KOPT-K1 (cell line): ENCODE data around the gene DDX46.
"Not testable (repeated sequence)": the region's sequence is repeated elsewhere in the genome, so short reads cannot be mapped to it uniquely, and the experiment has no call there.

ENCODE experiments used
- H3K27ac ChIP-seq: fragments of 200-600 bp; sonication (generic); 2 replicates; pipeline ENCODE4 v1.5.1; 2016; ENCODE audit warnings: antibody characterized with exemption, mild to moderate bottlenecking, low read depth, low read length; ENCODE audit not compliant: poor library complexity, severe bottlenecking
- H3K36me3 ChIP-seq: fragments of 200-600 bp; sonication (generic); 2 replicates; pipeline ENCODE4 v1.5.1; 2017; ENCODE audit warnings: antibody characterized with exemption, mild to moderate bottlenecking, low read length, moderate library complexity; ENCODE audit not compliant: insufficient read depth
- H3K9me3 ChIP-seq: fragments of 200-600 bp; sonication (generic); 2 replicates; pipeline ENCODE4 v1.5.1; 2017; ENCODE audit warnings: antibody characterized with exemption, low read length, mild to moderate bottlenecking; ENCODE audit not compliant: insufficient read depth, poor library complexity, severe bottlenecking

DDX46 gene, protein sequence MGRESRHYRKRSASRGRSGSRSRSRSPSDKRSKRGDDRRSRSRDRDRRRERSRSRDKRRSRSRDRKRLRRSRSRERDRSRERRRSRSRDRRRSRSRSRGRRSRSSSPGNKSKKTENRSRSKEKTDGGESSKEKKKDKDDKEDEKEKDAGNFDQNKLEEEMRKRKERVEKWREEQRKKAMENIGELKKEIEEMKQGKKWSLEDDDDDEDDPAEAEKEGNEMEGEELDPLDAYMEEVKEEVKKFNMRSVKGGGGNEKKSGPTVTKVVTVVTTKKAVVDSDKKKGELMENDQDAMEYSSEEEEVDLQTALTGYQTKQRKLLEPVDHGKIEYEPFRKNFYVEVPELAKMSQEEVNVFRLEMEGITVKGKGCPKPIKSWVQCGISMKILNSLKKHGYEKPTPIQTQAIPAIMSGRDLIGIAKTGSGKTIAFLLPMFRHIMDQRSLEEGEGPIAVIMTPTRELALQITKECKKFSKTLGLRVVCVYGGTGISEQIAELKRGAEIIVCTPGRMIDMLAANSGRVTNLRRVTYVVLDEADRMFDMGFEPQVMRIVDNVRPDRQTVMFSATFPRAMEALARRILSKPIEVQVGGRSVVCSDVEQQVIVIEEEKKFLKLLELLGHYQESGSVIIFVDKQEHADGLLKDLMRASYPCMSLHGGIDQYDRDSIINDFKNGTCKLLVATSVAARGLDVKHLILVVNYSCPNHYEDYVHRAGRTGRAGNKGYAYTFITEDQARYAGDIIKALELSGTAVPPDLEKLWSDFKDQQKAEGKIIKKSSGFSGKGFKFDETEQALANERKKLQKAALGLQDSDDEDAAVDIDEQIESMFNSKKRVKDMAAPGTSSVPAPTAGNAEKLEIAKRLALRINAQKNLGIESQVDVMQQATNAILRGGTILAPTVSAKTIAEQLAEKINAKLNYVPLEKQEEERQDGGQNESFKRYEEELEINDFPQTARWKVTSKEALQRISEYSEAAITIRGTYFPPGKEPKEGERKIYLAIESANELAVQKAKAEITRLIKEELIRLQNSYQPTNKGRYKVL

DNA sequence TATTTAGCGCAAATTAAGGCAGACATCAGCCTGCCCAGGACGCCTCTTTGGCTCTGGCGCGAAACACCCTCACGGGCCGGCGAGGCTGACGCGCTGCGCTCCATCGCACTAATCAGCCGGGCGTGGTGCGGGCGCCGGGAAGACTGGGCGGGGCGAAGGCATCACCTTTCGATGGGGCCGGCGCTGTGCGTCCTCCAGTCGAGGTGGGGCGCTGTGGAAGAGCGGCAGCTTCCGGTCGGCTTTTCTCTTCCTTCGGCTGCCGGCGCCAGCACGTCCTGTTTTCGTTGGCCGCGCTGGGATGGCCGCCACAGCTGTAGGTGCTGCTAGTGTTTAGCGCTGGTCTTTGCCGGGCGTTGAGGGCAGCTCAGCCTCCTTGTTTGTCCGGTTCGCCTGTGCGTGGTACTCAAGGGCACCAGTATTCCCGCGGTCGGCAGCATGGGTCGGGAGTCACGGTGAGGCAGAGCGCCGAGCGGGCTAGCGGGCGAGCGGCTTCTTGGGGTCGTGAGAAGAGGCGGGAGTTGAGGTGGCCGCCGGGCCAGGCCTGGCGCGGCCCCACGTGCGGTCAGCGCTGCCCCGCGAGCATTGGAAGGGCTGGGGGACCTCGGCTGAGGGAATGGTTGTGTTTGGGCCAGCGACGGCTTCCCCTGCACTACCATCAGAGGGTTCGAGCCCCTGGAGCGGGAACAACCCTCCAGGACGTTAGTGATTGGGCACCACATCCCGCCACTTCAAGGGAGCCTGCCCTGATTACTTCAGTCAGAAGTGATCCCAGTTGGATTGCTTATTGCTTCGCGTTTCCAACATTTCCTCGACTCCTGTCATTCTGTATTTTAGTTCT is at the start of gene DDX46:
Gene DDX46 (plus strand): TSS at position 276 of the 838 bp plus-strand sequence. CDS start 160 bp downstream, at position 436.
- Histone ChIP-seq H3K9me3 (no peaks in the 10 kb centered on the region), H3K27ac (peak within 1 kb of the TSS; percentile 82)

DNA sequence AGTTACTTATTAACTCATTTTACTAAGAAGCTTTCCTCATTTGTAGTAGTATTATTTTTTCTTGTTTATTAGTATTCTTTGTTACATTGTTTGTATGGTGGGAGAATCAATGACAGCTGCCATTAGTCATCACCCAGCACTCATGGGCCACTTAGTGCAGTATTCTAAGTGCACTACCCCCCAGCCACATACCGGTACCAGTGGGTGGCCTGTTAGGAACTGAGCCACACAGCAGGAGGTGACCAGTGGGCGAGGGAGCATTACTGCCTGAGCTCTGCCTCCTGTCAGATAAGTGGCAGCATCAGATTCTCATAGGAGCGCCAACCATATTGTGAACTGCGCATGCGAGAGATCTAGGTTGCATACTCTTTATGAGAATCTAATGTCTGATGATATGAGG is 44.5 kb upstream of the DDX46 start:
- no peaks in the 10 kb centered on the region for H3K9me3 ChIP-seq
- H3K36me3 ChIP-seq, result peaks cover 81% of the 10 kb centered on the region
- H3K27ac ChIP-seq, result no peak overlapping the region

More for the DNA sequence above, at the start of gene DDX46:
- H3K36me3 ChIP-seq, result peaks cover 19% of the 10 kb centered on the region

DNA sequence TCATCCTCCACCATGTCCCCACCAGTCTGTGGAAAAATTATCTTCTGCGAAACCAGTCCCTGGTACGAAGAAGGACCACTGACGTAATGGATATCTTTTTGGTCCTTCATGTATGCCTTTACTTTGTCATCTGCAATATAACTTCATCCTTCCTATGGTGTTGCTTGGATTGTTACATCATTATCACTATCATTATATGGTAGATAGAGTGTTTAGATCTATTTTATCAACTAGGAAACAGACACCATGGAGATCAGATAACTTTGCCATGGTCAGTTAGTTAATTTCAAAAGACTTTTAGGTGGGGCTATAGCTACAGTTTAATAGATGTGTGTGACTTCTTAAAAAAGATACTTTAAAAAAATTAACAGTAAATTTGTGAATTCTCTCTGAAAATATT is 44.0 kb upstream of the DDX46 start:
- Histone ChIP-seq H3K27ac (no peak overlapping the region), H3K36me3 (peaks cover 81% of the 10 kb centered on the region)

DNA sequence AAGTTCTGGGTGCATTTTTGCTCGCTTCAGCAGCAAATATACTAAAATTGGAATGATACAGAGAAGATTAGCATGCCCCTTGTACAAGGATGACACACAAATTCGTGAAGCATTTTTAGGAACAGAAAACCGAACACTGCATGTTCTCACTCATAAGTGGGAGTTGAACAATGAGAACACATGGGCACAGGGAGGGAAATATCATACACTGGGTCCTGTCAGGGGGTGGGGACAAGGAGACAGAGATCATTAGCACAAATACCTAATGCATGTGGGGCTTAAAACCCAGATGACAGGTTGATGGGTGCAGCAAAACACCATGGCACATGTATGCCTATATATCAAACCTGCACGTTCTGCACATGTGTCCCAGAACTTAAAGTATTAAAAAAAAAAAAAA is 43.1 kb upstream of the DDX46 start:
- H3K27ac ChIP-seq, H3K9me3 ChIP-seq: not testable (repeated sequence)
- peaks cover 81% of the 10 kb centered on the region for H3K36me3 ChIP-seq

More for the DNA sequence above, 44.0 kb upstream of the DDX46 start:
- H3K9me3 ChIP-seq, result no peaks in the 10 kb centered on the region

DNA sequence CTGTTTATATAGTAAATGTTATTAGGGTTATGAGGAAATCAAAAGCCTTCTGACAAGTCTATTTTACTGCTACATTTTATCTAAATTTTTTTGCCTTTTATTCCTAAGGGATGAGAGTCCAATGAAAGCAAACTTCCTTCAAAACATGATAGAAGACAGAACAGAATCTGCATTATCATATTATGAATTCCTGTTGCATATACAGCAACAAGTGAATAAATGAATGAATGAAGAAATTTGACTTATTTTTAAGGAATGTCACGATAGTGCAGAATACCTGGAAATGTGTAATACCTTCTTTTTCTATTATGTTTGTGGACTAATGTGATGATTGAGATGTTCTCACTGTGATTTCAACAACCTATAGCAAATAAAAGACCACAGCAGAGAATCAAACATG is 33.7 kb upstream of the DDX46 start:
- Histone ChIP-seq H3K27ac (no peak overlapping the region), H3K36me3 (peaks cover 56% of the 10 kb centered on the region), H3K9me3 (no peaks in the 10 kb centered on the region)

DNA sequence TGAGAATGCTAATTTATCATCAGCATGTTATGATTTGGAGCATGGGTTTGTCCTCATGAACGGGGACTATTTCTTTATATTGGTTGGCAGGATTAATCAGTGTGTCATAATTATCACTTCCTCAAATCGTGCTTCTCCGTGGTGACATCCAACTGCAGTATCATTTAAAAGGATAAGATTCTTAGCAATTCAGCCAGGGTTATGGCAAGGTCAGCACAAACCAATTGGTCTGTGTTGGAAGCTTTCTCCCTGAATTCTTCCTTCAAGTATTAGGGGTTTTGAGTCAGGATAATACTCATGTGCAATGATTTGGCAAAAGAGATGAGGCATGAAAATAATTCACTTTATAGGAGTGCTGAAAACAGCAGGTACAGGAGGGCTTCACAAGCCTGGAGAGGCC is 25.8 kb upstream of the DDX46 start:
- H3K27ac ChIP-seq, result no peak overlapping the region
- H3K9me3 ChIP-seq, result no peaks in the 10 kb centered on the region
- H3K36me3 ChIP-seq, result no peaks in the 10 kb centered on the region

DNA sequence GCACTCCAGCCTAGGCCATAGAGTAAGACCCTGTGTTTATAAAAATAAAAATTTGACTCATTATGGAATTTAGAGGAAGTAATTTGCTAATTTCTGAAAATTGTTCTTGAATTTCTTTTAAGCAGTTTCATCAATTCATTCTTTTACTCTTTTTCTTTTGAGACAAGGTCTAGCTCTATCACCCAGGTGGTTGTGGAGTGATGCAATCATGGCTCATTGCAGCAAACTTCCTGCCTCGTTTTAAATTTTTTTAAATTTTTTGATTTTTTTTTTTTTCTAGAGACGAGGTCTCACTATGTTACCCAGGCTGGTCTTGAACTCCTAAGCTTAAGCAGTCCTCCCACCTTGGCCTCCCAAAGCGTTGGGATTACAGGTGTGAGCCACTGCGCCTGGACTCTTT is 23.3 kb upstream of the DDX46 start:
- no peaks in the 10 kb centered on the region for H3K9me3 ChIP-seq
- H3K36me3 ChIP-seq, result peaks cover under 1% of the 10 kb centered on the region; the same call in 1 of the 2 replicates
- H3K27ac ChIP-seq, result no peak overlapping the region

DNA sequence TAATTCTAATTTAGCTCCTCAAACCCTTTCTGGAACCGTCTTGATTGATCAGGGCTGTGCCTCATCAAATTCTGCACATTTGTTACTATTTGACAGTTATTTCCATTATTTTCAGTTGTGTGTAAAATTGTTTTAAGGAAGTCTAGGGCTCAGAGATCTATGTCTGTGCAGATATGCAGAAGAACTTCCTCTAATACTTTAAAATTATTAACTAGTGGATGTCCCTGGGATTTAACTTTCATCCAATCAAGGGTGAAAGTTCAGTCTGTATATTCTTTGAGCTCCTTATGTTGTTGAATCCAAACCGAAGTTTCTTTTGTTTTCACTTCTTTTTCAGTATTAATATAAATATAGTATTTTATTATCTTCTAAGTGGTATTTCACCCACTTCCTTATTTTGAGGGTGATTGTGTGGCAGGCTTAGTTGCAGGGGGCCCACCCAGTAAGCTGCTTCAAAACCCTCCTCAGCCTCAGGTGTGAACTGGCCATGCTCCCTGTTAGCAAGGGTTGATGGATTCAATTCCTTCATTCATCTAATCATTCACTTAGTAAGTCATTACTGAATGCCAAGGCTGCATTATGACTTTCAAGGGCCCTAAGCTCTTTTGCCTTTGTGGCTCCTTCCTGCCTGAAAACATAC is 22.3 kb upstream of the DDX46 start:
- Histone ChIP-seq H3K27ac (no peak overlapping the region), H3K36me3 (peaks cover 11% of the 10 kb centered on the region), H3K9me3 (no peaks in the 10 kb centered on the region)

DNA sequence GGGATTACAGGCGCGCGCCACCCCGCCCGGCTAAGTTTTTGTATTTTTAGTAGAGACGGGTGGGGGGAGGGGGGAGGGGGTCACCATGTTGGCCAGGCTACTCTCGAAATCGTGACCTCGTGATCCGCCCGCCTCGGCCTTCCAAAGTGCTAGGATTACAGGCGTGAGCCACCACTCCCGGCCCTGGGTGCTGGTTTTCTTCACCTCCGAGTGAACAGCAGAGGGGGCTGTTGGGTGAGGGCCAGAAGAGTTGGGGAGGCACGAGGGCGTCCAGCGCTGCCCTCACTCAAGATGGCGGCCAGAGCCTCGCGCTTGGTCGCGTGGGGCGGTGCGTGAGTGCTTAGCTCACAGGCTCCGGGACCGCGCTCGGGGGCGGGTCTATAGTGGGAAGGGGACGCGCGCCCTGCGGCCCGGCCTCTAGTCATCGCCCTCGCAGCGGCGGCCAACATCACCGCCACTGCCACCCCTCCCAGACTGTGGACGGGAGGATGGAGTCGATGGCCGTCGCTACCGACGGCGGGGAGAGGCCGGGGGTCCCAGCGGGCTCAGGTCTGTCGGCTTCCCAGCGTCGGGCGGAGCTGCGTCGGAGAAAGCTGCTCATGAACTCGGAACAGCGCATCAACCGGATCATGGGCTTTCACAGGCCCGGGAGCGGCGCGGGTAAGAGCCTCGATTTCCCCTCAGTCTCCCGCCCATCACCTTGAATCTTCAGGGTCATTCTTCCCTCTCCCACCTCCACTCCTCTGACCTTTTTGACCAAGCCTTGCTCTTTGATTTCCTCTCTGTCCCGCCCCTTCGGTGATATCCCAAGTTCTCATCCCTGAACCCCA is 20.2 kb upstream of the DDX46 start, which contains the start of gene CAMLG:
Gene CAMLG (plus strand): TSS at position 416 of the 830 bp plus-strand sequence. CDS start 73 bp downstream, at position 489.
- Histone ChIP-seq H3K36me3 (peaks cover 29% of the 10 kb centered on the region), H3K27ac (peak within 1 kb of the TSS; percentile 60), H3K9me3 (no peaks in the 10 kb centered on the region)

DNA sequence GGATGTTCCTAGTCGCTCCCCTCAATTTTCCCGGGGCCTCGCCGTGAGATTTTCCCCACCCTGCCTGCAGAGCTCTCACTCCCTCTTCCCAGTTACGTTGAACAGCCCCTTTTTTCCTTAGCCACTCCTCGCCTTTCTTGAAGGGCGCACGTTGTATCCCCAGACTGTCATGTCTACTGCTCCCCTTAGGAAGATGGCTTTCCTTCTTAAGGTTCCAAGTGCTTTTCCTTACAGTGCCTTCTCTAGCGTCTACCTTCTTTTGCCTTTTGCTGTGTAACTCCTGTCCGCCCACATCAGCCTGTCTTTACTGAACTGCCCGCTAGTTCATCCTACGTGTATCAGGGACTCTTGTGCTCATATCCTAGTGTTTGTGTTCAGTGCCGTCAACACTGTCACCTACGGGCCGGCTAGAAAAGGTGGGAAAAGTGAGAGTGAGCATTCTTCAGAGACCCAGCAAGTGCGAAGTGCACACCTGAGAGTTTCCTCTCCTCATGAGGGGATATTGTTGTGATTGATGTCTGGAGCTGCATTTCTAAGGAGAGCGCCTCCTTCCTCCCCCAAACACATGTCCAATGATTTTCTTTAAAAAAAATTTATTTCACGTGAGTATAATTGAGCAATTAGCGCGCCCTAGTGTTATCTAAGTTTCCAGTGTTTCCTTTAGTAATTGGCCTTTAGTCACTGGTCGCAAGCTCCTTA is 19.5 kb upstream of the DDX46 start:
- Histone ChIP-seq H3K27ac (peak overlapping the region; percentile 60), H3K9me3 (no peaks in the 10 kb centered on the region), H3K36me3 (peaks cover 37% of the 10 kb centered on the region)

DNA sequence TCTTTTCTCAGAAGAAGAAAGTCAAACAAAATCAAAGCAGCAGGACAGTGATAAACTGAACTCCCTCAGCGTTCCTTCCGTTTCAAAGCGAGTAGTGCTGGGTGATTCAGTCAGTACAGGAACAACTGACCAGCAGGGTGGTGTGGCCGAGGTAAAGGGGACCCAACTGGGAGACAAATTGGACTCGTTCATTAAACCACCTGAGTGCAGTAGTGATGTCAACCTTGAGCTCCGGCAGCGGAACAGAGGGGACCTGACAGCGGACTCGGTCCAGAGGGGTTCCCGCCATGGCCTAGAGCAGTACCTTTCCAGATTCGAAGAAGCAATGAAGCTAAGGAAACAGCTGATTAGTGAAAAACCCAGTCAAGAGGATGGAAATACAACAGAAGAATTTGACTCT is 17.5 kb upstream of the DDX46 start:
- Histone ChIP-seq H3K9me3 (no peaks in the 10 kb centered on the region), H3K27ac (no peak overlapping the region), H3K36me3 (peaks cover 45% of the 10 kb centered on the region)

DNA sequence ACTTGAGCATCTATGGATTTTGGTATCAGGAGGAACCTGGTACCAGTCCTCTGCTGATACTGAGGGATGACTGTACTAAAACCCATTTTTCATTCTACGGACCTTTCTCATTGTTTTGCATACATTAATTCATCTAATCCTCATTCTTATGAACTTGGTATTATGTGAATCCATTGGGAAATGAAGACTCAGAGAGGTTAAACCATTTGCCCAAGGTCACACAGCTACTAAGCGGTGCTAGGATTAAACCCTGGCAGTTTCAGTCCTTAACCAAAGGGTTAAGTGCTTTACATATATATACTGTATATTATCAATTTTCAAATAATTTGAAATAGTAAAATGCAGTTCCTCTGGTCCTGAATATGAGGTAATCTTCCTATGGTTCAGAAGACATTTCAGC is 16.4 kb upstream of the DDX46 start:
- Histone ChIP-seq H3K9me3 (no peaks in the 10 kb centered on the region), H3K36me3 (peaks cover 45% of the 10 kb centered on the region), H3K27ac (no peak overlapping the region)

DNA sequence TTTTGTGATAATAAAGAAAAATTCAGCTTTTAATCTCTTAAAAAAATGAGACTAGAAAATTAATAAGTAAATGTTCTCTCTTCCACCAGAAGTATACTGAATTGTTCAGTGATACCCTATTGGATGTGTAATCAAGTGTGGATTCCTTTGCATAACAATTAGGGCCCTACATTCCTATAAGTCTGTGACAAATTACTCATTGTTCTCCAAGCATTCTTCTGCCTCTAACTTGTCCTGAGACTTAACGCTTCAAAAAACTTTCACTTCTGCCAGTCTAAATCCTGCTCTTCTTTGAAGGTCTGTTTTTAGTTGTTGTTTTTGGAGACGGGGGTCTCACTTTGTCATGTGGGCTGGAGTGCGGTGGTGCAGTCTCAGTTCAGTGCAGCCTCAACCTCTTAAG is 9.2 kb upstream of the DDX46 start:
- Histone ChIP-seq H3K36me3 (peaks cover 37% of the 10 kb centered on the region), H3K27ac (no peak overlapping the region), H3K9me3 (no peaks in the 10 kb centered on the region)
